ENCODE measurements around the gene WBP2. TPM values are rescaled to one million over a fixed set of nuclear protein-coding genes. Genes with fewer than 3 reads are reported as not detected.
A peak's percentile ranks its signal among the peaks of the same experiment; 100 is the strongest.

The WBP2 gene
- total and polyA plus RNA-seq, 2 of the 13 experiments (the other 11 are each of a cell fraction or from before 2014, with no cell fraction given): 29.2 to 29.5 TPM

DNA sequence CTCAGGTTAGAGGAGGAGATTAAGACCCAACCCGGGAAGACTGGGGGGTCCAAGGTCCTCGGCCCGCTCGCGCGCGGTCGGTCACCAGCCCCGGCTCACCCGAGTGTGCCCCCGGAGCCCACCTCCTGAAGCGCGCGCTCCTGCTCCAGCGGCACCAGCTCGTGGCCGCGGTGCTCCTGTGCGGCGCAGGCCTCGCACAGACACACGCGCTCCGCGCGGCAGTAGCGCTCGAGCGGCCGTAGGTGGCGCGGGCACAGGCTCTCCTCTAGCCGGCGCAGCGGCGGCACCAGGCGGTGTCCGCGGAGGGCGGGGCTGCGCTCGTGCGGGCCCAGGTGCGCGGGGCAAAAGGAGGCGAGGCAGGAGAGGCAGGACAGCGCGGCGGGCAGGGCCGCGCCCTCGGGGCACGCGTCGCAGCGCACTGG lies 22.6 kb upstream of the WBP2 start (continued):
- peak; percentile 44; the same call in 1 of the 2 replicates for TF ChIP-seq ZNF589 (CRISPR knock-in tag; conservative IDR thresholded peaks at IDR 0.05)
- TF ChIP-seq ZNF772 (CRISPR knock-in tag; IDR thresholded peaks at IDR 0.05): no peak
- TF ChIP-seq RAD21 (CRISPR knock-in tag; IDR thresholded peaks at IDR 0.05): peak; percentile 90
- TF ChIP-seq UBTF (CRISPR knock-in tag; IDR thresholded peaks at IDR 0.05): peak; percentile 97
- no peak for TF ChIP-seq ZNF460 (CRISPR knock-in tag; IDR thresholded peaks at IDR 0.05; ENCODE audit: borderline replicate concordance)
- no peak for TF ChIP-seq RELA (CRISPR knock-in tag; IDR thresholded peaks at IDR 0.05)
- TF ChIP-seq MXD3 (CRISPR knock-in tag; IDR thresholded peaks at IDR 0.05): peak; percentile 63; the same call in 1 of the 2 replicates
- no peak for TF ChIP-seq FOXJ3 (CRISPR knock-in tag; IDR thresholded peaks at IDR 0.05; ENCODE audit: borderline replicate concordance)
- TF ChIP-seq SMAD9 (CRISPR knock-in tag; IDR thresholded peaks at IDR 0.05): no peak
- TF ChIP-seq NFKB2 (CRISPR knock-in tag; IDR thresholded peaks at IDR 0.05; ENCODE audit: borderline replicate concordance): no peak
- no peak for TF ChIP-seq RFX1 (IDR thresholded peaks at IDR 0.05)
- no peak for TF ChIP-seq GATAD1 (CRISPR knock-in tag; IDR thresholded peaks at IDR 0.05)
- peak; percentile 72; the same call in 1 of the 2 replicates for TF ChIP-seq ELK4 (CRISPR knock-in tag; IDR thresholded peaks at IDR 0.05; ENCODE audit: borderline replicate concordance)
- no peak for TF ChIP-seq HHEX (CRISPR knock-in tag; IDR thresholded peaks at IDR 0.05)
- no peak for TF ChIP-seq PAXIP1 (CRISPR knock-in tag; conservative IDR thresholded peaks at IDR 0.05)
- TF ChIP-seq DPF2 (CRISPR knock-in tag; IDR thresholded peaks at IDR 0.05; ENCODE audit: borderline replicate concordance, low read depth): 0 out of 2 replicates have a peak, but pooled peaks have one; percentile 49
- TF ChIP-seq, protein P1, sequence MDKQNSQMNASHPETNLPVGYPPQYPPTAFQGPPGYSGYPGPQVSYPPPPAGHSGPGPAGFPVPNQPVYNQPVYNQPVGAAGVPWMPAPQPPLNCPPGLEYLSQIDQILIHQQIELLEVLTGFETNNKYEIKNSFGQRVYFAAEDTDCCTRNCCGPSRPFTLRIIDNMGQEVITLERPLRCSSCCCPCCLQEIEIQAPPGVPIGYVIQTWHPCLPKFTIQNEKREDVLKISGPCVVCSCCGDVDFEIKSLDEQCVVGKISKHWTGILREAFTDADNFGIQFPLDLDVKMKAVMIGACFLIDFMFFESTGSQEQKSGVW (CRISPR knock-in tag; IDR thresholded peaks at IDR 0.05; ENCODE audit: borderline replicate concordance): no peak; the same call in 1 of the 2 replicates
- TF ChIP-seq ZNF207 (IDR thresholded peaks at IDR 0.05; ENCODE audit: borderline replicate concordance): no peak
- no peak; the same call in none of the 2 replicates for TF ChIP-seq ZSCAN25 (CRISPR knock-in tag; IDR thresholded peaks at IDR 0.05)

All from HepG2 (cell line).